MG63 (cell line): ENCODE data around the gene B3GNT7. TPM values are rescaled to one million over a fixed set of nuclear protein-coding genes. Genes with fewer than 3 reads are reported as not detected.
"Not testable (repeated sequence)": the region's sequence is repeated elsewhere in the genome, so short reads cannot be mapped to it uniquely, and the experiment has no call there.

Experiments
- DNase-seq: peaks from one replicate; pipeline ENCODE4 v3.0.0-alpha.2; 2020
- H3K27me3 ChIP-seq: fragments of 250-450 bp; sonication (Bioruptor Pico); 2 replicates; pipeline ENCODE4 v1.5.1; 2020; ENCODE audit warnings: mild to moderate bottlenecking, moderate library complexity
- H3K36me3 ChIP-seq: fragments of 250-450 bp; sonication (Bioruptor Pico); 2 replicates; pipeline ENCODE4 v1.5.1; 2020; ENCODE audit warnings: mild to moderate bottlenecking, moderate library complexity
- H3K4me3 ChIP-seq: fragments of 250-450 bp; sonication (Bioruptor Pico); 2 replicates; pipeline ENCODE4 v1.5.1; 2020; ENCODE audit warnings: mild to moderate bottlenecking, moderate library complexity
- H3K9me3 ChIP-seq: fragments of 250-450 bp; sonication (Bioruptor Pico); 2 replicates; pipeline ENCODE4 v1.5.1; 2020; ENCODE audit warnings: mild to moderate bottlenecking, moderate library complexity
- total RNA-seq: library from RNA; depleted of rRNA; stranded (reverse); fragments of >200 nt; shearing (Covaris generic); gene quantifications from 2 replicates; pipeline ENCODE4 v1.2.3, GENCODE V29; 2014; ENCODE audit warnings: low replicate concordance

B3GNT7 gene
- total RNA-seq, 1 experiment from 2014 or later: 0.23 TPM

- H3K9me3 ChIP-seq: no peaks in the 10 kb centered on the region
- H3K4me3 ChIP-seq: no peak overlapping the region
- no peak for DNase-seq
- no peaks in the 10 kb centered on the region for H3K27me3 ChIP-seq
- no peaks in the 10 kb centered on the region for H3K36me3 ChIP-seq
Observed at GRCh38 chr2:231393149-231394131, 2.1 kb upstream of the B3GNT7 start.

- Histone ChIP-seq H3K36me3 (no peaks in the 10 kb centered on the region), H3K27me3 (no peaks in the 10 kb centered on the region), H3K9me3 (no peaks in the 10 kb centered on the region), H3K4me3 (no peak overlapping the region)
- no peak for DNase-seq
Observed at GRCh38 chr2:231394211-231395141, 1.0 kb upstream of the B3GNT7 start.

GRCh38 chr2:231396058-231396821 is 730 bp downstream of the B3GNT7 start:
- Histone ChIP-seq H3K9me3 (no peaks in the 10 kb centered on the region), H3K36me3 (no peaks in the 10 kb centered on the region), H3K27me3 (no peaks in the 10 kb centered on the region), H3K4me3 (no peak overlapping the region)
- DNase-seq: no peak

- DNase-seq: no peak
Observed at GRCh38 chr2:231397011-231397927, 1.8 kb downstream of the B3GNT7 start.

GRCh38 chr2:231397928-231398294 is 2.4 kb downstream of the B3GNT7 start:
- Histone ChIP-seq H3K36me3 (no peaks in the 10 kb centered on the region), H3K27me3 (no peaks in the 10 kb centered on the region), H3K4me3 (no peak overlapping the region), H3K9me3 (no peaks in the 10 kb centered on the region)
- DNase-seq: no peak

More at GRCh38 chr2:231397011-231397927, 1.8 kb downstream of the B3GNT7 start:
- no peaks in the 10 kb centered on the region for H3K27me3 ChIP-seq
- H3K36me3 ChIP-seq: no peaks in the 10 kb centered on the region
- H3K4me3 ChIP-seq: no peak overlapping the region
- H3K9me3 ChIP-seq: no peaks in the 10 kb centered on the region

GRCh38 chr2:231398585-231398984 is 3.1 kb downstream of the B3GNT7 start:
- H3K4me3 ChIP-seq: no peak overlapping the region
- no peaks in the 10 kb centered on the region for H3K9me3 ChIP-seq
- no peak for DNase-seq
- no peaks in the 10 kb centered on the region for H3K27me3 ChIP-seq
- no peaks in the 10 kb centered on the region for H3K36me3 ChIP-seq

- Histone ChIP-seq H3K9me3 (no peaks in the 10 kb centered on the region), H3K36me3 (no peaks in the 10 kb centered on the region), H3K27me3 (no peaks in the 10 kb centered on the region), H3K4me3 (no peak overlapping the region)
- no peak for DNase-seq
Observed at GRCh38 chr2:231399046-231399852, 3.7 kb downstream of the B3GNT7 start.

GRCh38 chr2:231399853-231400680 is 4.6 kb downstream of the B3GNT7 start:
- Histone ChIP-seq H3K4me3 (no peak overlapping the region), H3K27me3 (no peaks in the 10 kb centered on the region), H3K9me3 (no peaks in the 10 kb centered on the region), H3K36me3 (no peaks in the 10 kb centered on the region)
- peak; percentile 83 for DNase-seq

GRCh38 chr2:231400681-231401080 is 5.2 kb downstream of the B3GNT7 start:
- H3K4me3 ChIP-seq, H3K27me3 ChIP-seq, DNase-seq, H3K36me3 ChIP-seq, H3K9me3 ChIP-seq: not testable (repeated sequence)

- not testable (repeated sequence) for H3K9me3 ChIP-seq, H3K36me3 ChIP-seq, H3K27me3 ChIP-seq, H3K4me3 ChIP-seq, DNase-seq
Observed at GRCh38 chr2:231401101-231401500, 5.6 kb downstream of the B3GNT7 start.

- H3K27me3 ChIP-seq, H3K4me3 ChIP-seq, H3K9me3 ChIP-seq, H3K36me3 ChIP-seq, DNase-seq: not testable (repeated sequence)
Observed at GRCh38 chr2:231403421-231404182, 8.1 kb downstream of the B3GNT7 start.

GRCh38 chr2:231404183-231404578 is 8.7 kb downstream of the B3GNT7 start:
- H3K36me3 ChIP-seq, DNase-seq, H3K9me3 ChIP-seq, H3K4me3 ChIP-seq, H3K27me3 ChIP-seq: not testable (repeated sequence)

GRCh38 chr2:231405601-231406367 is 10.3 kb downstream of the B3GNT7 start:
- H3K27me3 ChIP-seq, H3K4me3 ChIP-seq, H3K36me3 ChIP-seq, H3K9me3 ChIP-seq, DNase-seq: not testable (repeated sequence)
